Epithelial cell of proximal tubule (primary cell): ENCODE results near the gene SHC1. TPM values are rescaled to one million over a fixed set of nuclear protein-coding genes. Genes with fewer than 3 reads are reported as not detected.

Experiments used
- DNase-seq: peaks from one replicate; pipeline ENCODE4 v3.0.0-alpha.2; 2011; ENCODE audit warnings: low read depth
- H3K4me3 ChIP-seq: 2 replicates; pipeline ENCODE4 v1.5.1; 2011; ENCODE audit warnings: low read depth, mild to moderate bottlenecking, low read length
- CTCF ChIP-seq: conservative IDR thresholded peaks from 2 replicates; pipeline ENCODE4 v1.5.1; 2012; ENCODE audit warnings: low read depth, mild to moderate bottlenecking, low read length
- total RNA-seq: library from RNA; depleted of rRNA; stranded (reverse); fragments of >200 nt; gene quantifications from 2 replicates; pipeline ENCODE4 v1.2.3, GENCODE V29; 2015

The SHC1 gene
- total RNA-seq, 1 donor from 2014 or later = 155 TPM

GRCh38 chr1:155015527-155016230 is 45.1 kb upstream of the SHC1 start:
- no peak for TF ChIP-seq CTCF
- no peak overlapping the region for H3K4me3 ChIP-seq
- DNase-seq = no peak

GRCh38 chr1:155014709-155015508 is 44.4 kb upstream of the SHC1 start:
- DNase-seq = no peak
- no peak for TF ChIP-seq CTCF
- no peak overlapping the region for H3K4me3 ChIP-seq

GRCh38 chr1:155013632-155014031 is 43.1 kb upstream of the SHC1 start:
- TF ChIP-seq CTCF = no peak
- DNase-seq = no peak
- H3K4me3 ChIP-seq = no peak overlapping the region

GRCh38 chr1:155012776-155013602 is 42.4 kb upstream of the SHC1 start:
- DNase-seq = no peak
- H3K4me3 ChIP-seq = no peak overlapping the region
- TF ChIP-seq CTCF = no peak

GRCh38 chr1:155012026-155012546 is 41.5 kb upstream of the SHC1 start:
- H3K4me3 ChIP-seq = no peak overlapping the region
- no peak for TF ChIP-seq CTCF
- DNase-seq = no peak

GRCh38 chr1:155011437-155012025 is 41.0 kb upstream of the SHC1 start:
- no peak for TF ChIP-seq CTCF
- H3K4me3 ChIP-seq = no peak overlapping the region
- no peak for DNase-seq
